OCI-LY3 (cell line): ENCODE measurements around the gene RTL5.

Experiments
- H2AFZ ChIP-seq: fragments of 200-600, 300-600 bp; shearing (Covaris generic); 2 replicates; pipeline ENCODE4 v1.6.0; 2014; ENCODE audit warnings: antibody characterized with exemption, low read depth, low read length
- H3K27ac ChIP-seq: fragments of 200-600, 300-600 bp; sonication (generic); 2 replicates; pipeline ENCODE4 v1.5.1; 2014; ENCODE audit warnings: mild to moderate bottlenecking, low read length, moderate library complexity, mixed read lengths
- H3K27me3 ChIP-seq: fragments of 200-600, 300-600 bp; sonication (generic); 2 replicates; pipeline ENCODE4 v1.6.1; 2014; ENCODE audit warnings: low read depth, low read length, mixed read lengths
- H3K36me3 ChIP-seq: fragments of 200-600, 300-600 bp; sonication (generic); replicated peaks from 2 replicates; pipeline ENCODE3; 2014; ENCODE audit warnings: low read depth, low read length, mixed read lengths
- H3K4me1 ChIP-seq: fragments of 300-600, 200-600 bp; sonication (generic); 2 replicates; pipeline ENCODE4 v1.6.1; 2014; ENCODE audit warnings: low read length, mixed read lengths
- H3K4me2 ChIP-seq: fragments of 200-600, 300-600 bp; sonication (generic); 2 replicates; pipeline ENCODE4 v1.6.1; 2014; ENCODE audit warnings: low read length, mixed read lengths
- H3K4me3 ChIP-seq: fragments of 300-600, 200-600 bp; sonication (generic); 2 replicates; pipeline ENCODE4 v1.5.1; 2014; ENCODE audit warnings: antibody characterized with exemption, mild to moderate bottlenecking, low read length, moderate library complexity
- H3K79me2 ChIP-seq: fragments of 300-600, 200-600 bp; shearing (Covaris generic); 2 replicates; pipeline ENCODE4 v1.6.1; 2014; ENCODE audit warnings: mild to moderate bottlenecking, low read length, mixed read lengths
- H3K9ac ChIP-seq: fragments of 300-600, 200-600 bp; shearing (Covaris generic); 2 replicates; pipeline ENCODE4 v1.6.0; 2014; ENCODE audit warnings: mild to moderate bottlenecking, low read length, moderate library complexity
- H3K9me3 ChIP-seq: fragments of 200-600, 300-600 bp; shearing (Covaris generic); 2 replicates; pipeline ENCODE4 v1.6.1; 2014; ENCODE audit warnings: low read length, mixed read lengths; ENCODE audit not compliant: insufficient read depth
- H4K20me1 ChIP-seq: fragments of 200-600, 300-600 bp; sonication (generic); 2 replicates; pipeline ENCODE4 v1.6.1; 2016; ENCODE audit warnings: low read length, mixed read lengths; ENCODE audit not compliant: insufficient read depth
- EZH2phosphoT487 ChIP-seq: fragments of 200-600 bp; shearing (Covaris generic); IDR thresholded peaks from 2 replicates; pipeline ENCODE4 v1.6.1; 2018; ENCODE audit warnings: antibody characterized with exemption, mixed run types, low read depth
- TF ChIP-seq, protein P1 (sequence below): fragments of 200-600, 300-600 bp; sonication (generic); IDR thresholded peaks from 2 replicates; pipeline ENCODE4 v1.5.1; 2014; ENCODE audit warnings: antibody characterized with exemption, low read length, low read depth

RTL5 gene

GRCh38 chrX:72169008-72169728, 37.5 kb upstream of the RTL5 start:
- Histone ChIP-seq H3K27me3 (no peaks in the 10 kb centered on the region), H3K4me3 (no peak overlapping the region), H3K79me2 (no peaks in the 10 kb centered on the region), H3K4me1 (no peaks in the 10 kb centered on the region), H3K9me3 (no peaks in the 10 kb centered on the region), H3K4me2 (no peak overlapping the region), H3K9ac (no peak overlapping the region), H4K20me1 (no peaks in the 10 kb centered on the region), H2AFZ (0 out of 2 replicates have a peak overlapping the region, but pooled peaks have one; percentile 3), H3K27ac (no peak overlapping the region), H3K36me3 (no peaks in the 10 kb centered on the region)
- TF ChIP-seq, protein P1, sequence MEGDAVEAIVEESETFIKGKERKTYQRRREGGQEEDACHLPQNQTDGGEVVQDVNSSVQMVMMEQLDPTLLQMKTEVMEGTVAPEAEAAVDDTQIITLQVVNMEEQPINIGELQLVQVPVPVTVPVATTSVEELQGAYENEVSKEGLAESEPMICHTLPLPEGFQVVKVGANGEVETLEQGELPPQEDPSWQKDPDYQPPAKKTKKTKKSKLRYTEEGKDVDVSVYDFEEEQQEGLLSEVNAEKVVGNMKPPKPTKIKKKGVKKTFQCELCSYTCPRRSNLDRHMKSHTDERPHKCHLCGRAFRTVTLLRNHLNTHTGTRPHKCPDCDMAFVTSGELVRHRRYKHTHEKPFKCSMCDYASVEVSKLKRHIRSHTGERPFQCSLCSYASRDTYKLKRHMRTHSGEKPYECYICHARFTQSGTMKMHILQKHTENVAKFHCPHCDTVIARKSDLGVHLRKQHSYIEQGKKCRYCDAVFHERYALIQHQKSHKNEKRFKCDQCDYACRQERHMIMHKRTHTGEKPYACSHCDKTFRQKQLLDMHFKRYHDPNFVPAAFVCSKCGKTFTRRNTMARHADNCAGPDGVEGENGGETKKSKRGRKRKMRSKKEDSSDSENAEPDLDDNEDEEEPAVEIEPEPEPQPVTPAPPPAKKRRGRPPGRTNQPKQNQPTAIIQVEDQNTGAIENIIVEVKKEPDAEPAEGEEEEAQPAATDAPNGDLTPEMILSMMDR: no peak
- no peak for TF ChIP-seq EZH2phosphoT487

DNA sequence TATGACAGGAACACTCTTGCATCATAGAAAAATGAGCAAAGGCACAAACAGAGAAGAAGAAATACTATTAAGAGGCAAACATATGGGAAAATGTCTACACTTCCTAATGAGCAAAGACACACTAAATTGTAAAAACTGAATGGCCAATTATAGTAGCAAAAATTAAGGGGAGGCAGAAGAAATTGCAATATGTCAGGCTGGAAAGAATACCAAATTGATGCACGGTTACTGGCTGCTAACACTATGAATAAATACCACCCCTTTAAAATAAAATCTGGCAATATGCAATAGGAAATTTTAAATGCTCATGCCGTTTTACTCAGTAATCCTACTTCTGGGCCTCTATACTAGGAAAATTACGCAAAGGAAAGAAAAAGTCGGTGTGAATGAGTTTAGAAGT, 33.8 kb upstream of the RTL5 start:
- no peak overlapping the region for H3K4me2 ChIP-seq
- no peak overlapping the region for H3K27ac ChIP-seq
- H3K79me2 ChIP-seq: no peaks in the 10 kb centered on the region
- H3K36me3 ChIP-seq: no peaks in the 10 kb centered on the region
- no peaks in the 10 kb centered on the region for H3K27me3 ChIP-seq
- no peak overlapping the region for H2AFZ ChIP-seq
- H3K9ac ChIP-seq: no peak overlapping the region
- no peaks in the 10 kb centered on the region for H4K20me1 ChIP-seq
- H3K4me3 ChIP-seq: no peak overlapping the region
- TF ChIP-seq EZH2phosphoT487: no peak
- TF ChIP-seq, protein P1: no peak
- H3K9me3 ChIP-seq: no peaks in the 10 kb centered on the region
- H3K4me1 ChIP-seq: no peaks in the 10 kb centered on the region

- no peaks in the 10 kb centered on the region for H3K27me3 ChIP-seq
- H3K4me2 ChIP-seq: no peak overlapping the region
- no peaks in the 10 kb centered on the region for H4K20me1 ChIP-seq
- no peaks in the 10 kb centered on the region for H3K4me1 ChIP-seq
- no peaks in the 10 kb centered on the region for H3K79me2 ChIP-seq
- H3K4me3 ChIP-seq: no peak overlapping the region
- H2AFZ ChIP-seq: no peak overlapping the region
- H3K9me3 ChIP-seq: no peaks in the 10 kb centered on the region
- H3K36me3 ChIP-seq: no peaks in the 10 kb centered on the region
- no peak for TF ChIP-seq EZH2phosphoT487
- TF ChIP-seq, protein P1: no peak
- no peak overlapping the region for H3K27ac ChIP-seq
- no peak overlapping the region for H3K9ac ChIP-seq
Observed at GRCh38 chrX:72159769-72160168, 28.1 kb upstream of the RTL5 start.

DNA sequence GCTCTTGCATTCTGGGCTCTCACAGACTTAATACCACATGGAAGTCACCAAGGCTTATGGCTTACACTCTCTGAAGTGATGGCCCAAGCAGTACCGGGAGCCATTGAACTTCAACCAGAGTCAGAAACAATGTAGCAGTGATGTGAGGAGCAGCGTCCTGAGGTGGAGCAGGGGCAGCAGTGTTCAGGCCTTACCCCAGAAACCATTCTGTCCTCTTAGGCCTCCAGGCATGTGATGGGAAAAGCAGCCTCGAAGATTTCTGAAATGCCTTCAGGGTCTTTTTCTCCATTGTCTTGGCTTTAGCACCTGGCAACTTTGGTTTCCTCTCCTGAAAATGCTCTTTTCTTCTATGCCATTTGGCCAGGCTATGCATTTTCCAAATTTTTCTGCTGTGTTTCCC, 27.1 kb upstream of the RTL5 start:
- H3K27ac ChIP-seq: no peak overlapping the region
- TF ChIP-seq, protein P1: no peak
- no peak for TF ChIP-seq EZH2phosphoT487
- no peak overlapping the region for H3K9ac ChIP-seq
- H2AFZ ChIP-seq: no peak overlapping the region
- no peaks in the 10 kb centered on the region for H3K27me3 ChIP-seq
- no peaks in the 10 kb centered on the region for H3K9me3 ChIP-seq
- H3K4me3 ChIP-seq: no peak overlapping the region
- H3K4me1 ChIP-seq: no peaks in the 10 kb centered on the region
- no peaks in the 10 kb centered on the region for H3K79me2 ChIP-seq
- H3K36me3 ChIP-seq: no peaks in the 10 kb centered on the region
- H4K20me1 ChIP-seq: no peaks in the 10 kb centered on the region
- no peak overlapping the region for H3K4me2 ChIP-seq
